ENCODE results near the gene SLC7A14. TPM values are rescaled to one million over a fixed set of nuclear protein-coding genes. Genes with fewer than 3 reads are reported as not detected.

SLC7A14 gene
- total RNA-seq, 1 donor from 2014 or later: 0.23 TPM

DNA sequence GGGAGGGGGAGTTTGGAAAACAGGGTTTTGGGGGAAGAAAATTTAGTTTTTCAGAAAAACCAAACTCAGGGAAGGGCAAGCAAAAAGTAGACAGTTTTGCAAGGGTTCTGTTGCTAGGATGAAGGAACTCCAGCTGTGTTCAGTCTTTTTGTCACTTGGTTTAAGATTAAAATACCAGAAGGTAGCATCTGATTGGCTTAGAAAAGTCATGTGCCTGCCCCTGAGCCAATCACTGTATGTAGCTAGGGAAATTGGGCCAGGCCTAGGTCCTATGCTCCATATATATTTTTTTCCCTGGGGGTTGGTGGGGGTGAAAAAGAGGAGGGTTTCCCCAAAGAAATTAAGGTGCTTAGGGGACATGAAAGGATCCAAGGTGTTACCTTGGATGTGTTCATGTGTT is 142.9 kb downstream of the SLC7A14 start:
- Mint-ChIP-seq H3K9me3 (ENCODE audit: unreplicated experiment) (no peaks in the 10 kb centered on the region), H3K4me3 (ENCODE audit: unreplicated experiment) (no peak overlapping the region), H3K4me1 (ENCODE audit: low read depth, unreplicated experiment) (no peaks in the 10 kb centered on the region), H3K27ac (ENCODE audit: unreplicated experiment) (no peak overlapping the region), H3K36me3 (ENCODE audit: low read depth, unreplicated experiment) (peaks cover 2% of the 10 kb centered on the region), H3K27me3 (ENCODE audit: low read depth, unreplicated experiment) (peaks cover 29% of the 10 kb centered on the region)
- no peak overlapping the region for H3K27ac ChIP-seq (ENCODE audit: low read depth, low read length)
- no peak overlapping the region for H3K4me3 ChIP-seq (ENCODE audit: insufficient read depth, low read depth, low read length)
- DNase-seq (ENCODE audit: low read depth): no peak
- H3K27me3 ChIP-seq (ENCODE audit: insufficient read depth, low read length): no peaks in the 10 kb centered on the region
- FAIRE-seq: no peak
- TF ChIP-seq, protein P1, sequence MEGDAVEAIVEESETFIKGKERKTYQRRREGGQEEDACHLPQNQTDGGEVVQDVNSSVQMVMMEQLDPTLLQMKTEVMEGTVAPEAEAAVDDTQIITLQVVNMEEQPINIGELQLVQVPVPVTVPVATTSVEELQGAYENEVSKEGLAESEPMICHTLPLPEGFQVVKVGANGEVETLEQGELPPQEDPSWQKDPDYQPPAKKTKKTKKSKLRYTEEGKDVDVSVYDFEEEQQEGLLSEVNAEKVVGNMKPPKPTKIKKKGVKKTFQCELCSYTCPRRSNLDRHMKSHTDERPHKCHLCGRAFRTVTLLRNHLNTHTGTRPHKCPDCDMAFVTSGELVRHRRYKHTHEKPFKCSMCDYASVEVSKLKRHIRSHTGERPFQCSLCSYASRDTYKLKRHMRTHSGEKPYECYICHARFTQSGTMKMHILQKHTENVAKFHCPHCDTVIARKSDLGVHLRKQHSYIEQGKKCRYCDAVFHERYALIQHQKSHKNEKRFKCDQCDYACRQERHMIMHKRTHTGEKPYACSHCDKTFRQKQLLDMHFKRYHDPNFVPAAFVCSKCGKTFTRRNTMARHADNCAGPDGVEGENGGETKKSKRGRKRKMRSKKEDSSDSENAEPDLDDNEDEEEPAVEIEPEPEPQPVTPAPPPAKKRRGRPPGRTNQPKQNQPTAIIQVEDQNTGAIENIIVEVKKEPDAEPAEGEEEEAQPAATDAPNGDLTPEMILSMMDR (IDR thresholded peaks at IDR 0.05; ENCODE audit: insufficient read depth, low read depth, low read length): no peak
- no peak for TF ChIP-seq EZH2 (IDR thresholded peaks at IDR 0.05; ENCODE audit: insufficient read depth, low read length)
- no peaks in the 10 kb centered on the region for H3K36me3 ChIP-seq (ENCODE audit: insufficient read depth, low read length)
- H3K4me2 ChIP-seq (ENCODE audit: low read length): no peak overlapping the region
- no peak overlapping the region for H2AFZ ChIP-seq (ENCODE audit: low read depth, low read length)
- no peaks in the 10 kb centered on the region for H3K9me3 ChIP-seq (ENCODE audit: insufficient read depth, low read depth, low read length)
- H3K4me1 ChIP-seq (ENCODE audit: insufficient read depth, low read length): no peaks in the 10 kb centered on the region
- no peak overlapping the region for H3K9ac ChIP-seq (ENCODE audit: low read length)
- H4K20me1 ChIP-seq (ENCODE audit: insufficient read depth, low read length): no peaks in the 10 kb centered on the region
- H3K79me2 ChIP-seq (ENCODE audit: insufficient read depth, low read length): no peaks in the 10 kb centered on the region

DNA sequence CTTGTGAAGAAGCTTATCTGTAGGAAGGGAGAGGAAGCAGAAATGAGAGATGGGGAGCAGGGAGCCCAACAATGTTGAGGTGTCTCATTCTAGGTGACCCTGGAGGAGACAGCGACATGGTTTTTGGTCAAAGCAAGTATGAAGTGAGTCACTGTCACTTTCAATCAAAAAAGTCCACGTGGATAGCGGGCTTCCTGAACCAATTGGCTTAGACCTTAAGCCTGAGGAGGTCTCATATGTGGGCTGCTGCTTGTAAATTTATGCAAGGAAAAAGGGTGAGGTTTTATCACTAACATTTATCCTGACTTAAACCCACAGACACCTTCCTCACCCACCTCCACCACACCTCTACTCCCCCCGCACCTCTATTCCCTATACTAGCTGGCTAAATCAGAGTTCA is 144.5 kb downstream of the SLC7A14 start:
- Histone ChIP-seq H3K36me3 (ENCODE audit: insufficient read depth, low read length) (no peaks in the 10 kb centered on the region), H3K27ac (ENCODE audit: low read depth, low read length) (no peak overlapping the region), H3K27me3 (ENCODE audit: insufficient read depth, low read length) (no peaks in the 10 kb centered on the region), H3K4me2 (ENCODE audit: low read length) (no peak overlapping the region), H3K4me1 (ENCODE audit: insufficient read depth, low read length) (no peaks in the 10 kb centered on the region), H3K4me3 (ENCODE audit: insufficient read depth, low read depth, low read length) (no peak overlapping the region), H3K79me2 (ENCODE audit: insufficient read depth, low read length) (no peaks in the 10 kb centered on the region), H3K9ac (ENCODE audit: low read length) (no peak overlapping the region), H3K9me3 (ENCODE audit: insufficient read depth, low read depth, low read length) (no peaks in the 10 kb centered on the region), H2AFZ (ENCODE audit: low read depth, low read length) (no peak overlapping the region), H4K20me1 (ENCODE audit: insufficient read depth, low read length) (no peaks in the 10 kb centered on the region)
- H3K27me3 Mint-ChIP-seq (ENCODE audit: low read depth, unreplicated experiment): peaks cover 42% of the 10 kb centered on the region
- H3K4me3 Mint-ChIP-seq (ENCODE audit: unreplicated experiment): no peak overlapping the region
- DNase-seq (ENCODE audit: low read depth) (no peak), FAIRE-seq (no peak)
- H3K27ac Mint-ChIP-seq (ENCODE audit: unreplicated experiment): no peak overlapping the region
- TF ChIP-seq, protein P1 (IDR thresholded peaks at IDR 0.05; ENCODE audit: insufficient read depth, low read depth, low read length): no peak
- TF ChIP-seq EZH2 (IDR thresholded peaks at IDR 0.05; ENCODE audit: insufficient read depth, low read length): no peak
- H3K9me3 Mint-ChIP-seq (ENCODE audit: unreplicated experiment): no peaks in the 10 kb centered on the region
- no peaks in the 10 kb centered on the region for H3K4me1 Mint-ChIP-seq (ENCODE audit: low read depth, unreplicated experiment)
- H3K36me3 Mint-ChIP-seq (ENCODE audit: low read depth, unreplicated experiment): peaks cover 2% of the 10 kb centered on the region

DNA sequence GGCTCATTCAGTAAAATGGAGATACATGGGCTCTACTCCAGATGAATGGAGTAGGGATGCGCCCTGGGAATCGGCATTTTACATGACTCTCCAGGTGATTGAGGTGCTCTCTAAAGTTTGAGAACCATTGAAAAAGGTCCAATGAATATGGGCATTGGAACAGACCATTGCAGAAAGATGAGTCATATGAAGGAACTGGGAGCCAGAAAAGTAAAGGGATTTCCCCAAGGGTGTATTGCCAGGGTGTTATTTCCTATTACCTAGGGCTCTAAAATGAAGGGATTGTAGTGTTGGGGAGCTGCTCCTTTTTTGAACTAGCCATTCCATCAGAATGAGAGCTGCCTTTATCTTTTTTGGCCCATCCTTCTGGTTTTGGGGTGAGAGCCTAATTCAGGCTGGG is 145.5 kb downstream of the SLC7A14 start:
- Histone ChIP-seq H4K20me1 (ENCODE audit: insufficient read depth, low read length) (no peaks in the 10 kb centered on the region), H3K9ac (ENCODE audit: low read length) (no peak overlapping the region), H3K4me2 (ENCODE audit: low read length) (no peak overlapping the region), H2AFZ (ENCODE audit: low read depth, low read length) (no peak overlapping the region), H3K79me2 (ENCODE audit: insufficient read depth, low read length) (no peaks in the 10 kb centered on the region), H3K4me3 (ENCODE audit: insufficient read depth, low read depth, low read length) (no peak overlapping the region), H3K27ac (ENCODE audit: low read depth, low read length) (no peak overlapping the region), H3K36me3 (ENCODE audit: insufficient read depth, low read length) (no peaks in the 10 kb centered on the region), H3K9me3 (ENCODE audit: insufficient read depth, low read depth, low read length) (no peaks in the 10 kb centered on the region), H3K4me1 (ENCODE audit: insufficient read depth, low read length) (no peaks in the 10 kb centered on the region), H3K27me3 (ENCODE audit: insufficient read depth, low read length) (no peaks in the 10 kb centered on the region)
- H3K4me1 Mint-ChIP-seq (ENCODE audit: low read depth, unreplicated experiment): no peaks in the 10 kb centered on the region
- H3K4me3 Mint-ChIP-seq (ENCODE audit: unreplicated experiment): no peak overlapping the region
- DNase-seq (ENCODE audit: low read depth): peak; percentile 34
- TF ChIP-seq, protein P1 (IDR thresholded peaks at IDR 0.05; ENCODE audit: insufficient read depth, low read depth, low read length): no peak
- TF ChIP-seq EZH2 (IDR thresholded peaks at IDR 0.05; ENCODE audit: insufficient read depth, low read length): no peak
- peaks cover 46% of the 10 kb centered on the region for H3K27me3 Mint-ChIP-seq (ENCODE audit: low read depth, unreplicated experiment)
- no peak for FAIRE-seq
- H3K36me3 Mint-ChIP-seq (ENCODE audit: low read depth, unreplicated experiment): peaks cover 7% of the 10 kb centered on the region
- no peaks in the 10 kb centered on the region for H3K9me3 Mint-ChIP-seq (ENCODE audit: unreplicated experiment)
- no peak overlapping the region for H3K27ac Mint-ChIP-seq (ENCODE audit: unreplicated experiment)
